Endothelial cell of umbilical vein (primary cell): ENCODE measurements around the gene LNPK. TPM values are rescaled to one million over a fixed set of nuclear protein-coding genes. Genes with fewer than 3 reads are reported as not detected.

ENCODE experiments used
- BruUV-seq: library from RNA; stranded (reverse); fragments of 400-500 nt; replicated peaks from 2 replicates; lab custom pipeline; 2021; lab: Mats Ljungman, UMichigan
- CTCF ChIA-PET: fragments of 300-600, 350-600 bp; sonication (Branson Sonifier 250); formaldehyde crosslinking; loops from one replicate; lab custom pipeline; 2021; ENCODE audit warnings: antibody characterized with exemption, inconsistent platforms; lab: Charles Lee
- POLR2A ChIA-PET: fragments of 300-600, 350-600 bp; sonication (Branson Sonifier 250); formaldehyde crosslinking; loops from one replicate; lab custom pipeline; 2021; ENCODE audit warnings: antibody characterized with exemption, inconsistent platforms; lab: Charles Lee
- DNase-seq: peaks from one replicate; pipeline ENCODE4 v3.0.0-alpha.2; 2011; ENCODE audit warnings: low read depth, low spot score
- FAIRE-seq: peaks from 2 replicates; lab custom pipeline; 2011; peaks lifted over from hg19 to GRCh38; lab: Jason Lieb, UNC
- H2AFZ ChIP-seq: 2 replicates; pipeline ENCODE4 v1.6.0; 2012; ENCODE audit warnings: low read depth, low read length, control low read depth, inconsistent platforms
- H3K27ac ChIP-seq: 2 replicates; pipeline ENCODE4 v1.5.1; 2011; ENCODE audit warnings: low read depth, mild to moderate bottlenecking, control low read depth, low read length, moderate library complexity; ENCODE audit not compliant: insufficient read depth
- H3K27me3 ChIP-seq, 2 experiments: 2 replicates each; pipeline versions ENCODE4 v1.6.0 to v1.6.1; 2011; ENCODE audit warnings: low read length in 2 of 2, mixed read lengths in 1 of 2; ENCODE audit not compliant: control insufficient read depth in 2 of 2, insufficient read depth in 2 of 2
- H3K36me3 ChIP-seq, 2 experiments: 2 replicates in 1 of 2; 3 replicates in 1 of 2; pipeline ENCODE4 v1.5.1; 2011; ENCODE audit warnings: low read length in 2 of 2, mild to moderate bottlenecking in 1 of 2, moderate library complexity in 1 of 2; ENCODE audit not compliant: control insufficient read depth in 2 of 2, insufficient read depth in 2 of 2; ENCODE audit errors: extremely low read depth in 1 of 2
- H3K4me1 ChIP-seq: 3 replicates; pipeline ENCODE4 v1.5.1; 2011; ENCODE audit warnings: mild to moderate bottlenecking, low read length; ENCODE audit not compliant: control insufficient read depth, insufficient read depth; ENCODE audit errors: extremely low read depth
- H3K4me2 ChIP-seq: 2 replicates; pipeline ENCODE4 v1.6.1; 2011; ENCODE audit warnings: low read length, control low read depth, mixed read lengths; ENCODE audit not compliant: insufficient read depth
- H3K4me3 ChIP-seq, 3 experiments: fragments of 200-600 bp in 1 of 3; sonication (generic), shearing (Covaris generic) in 1 of 3; replicated peaks in 1 of 3; 2 replicates each; pipeline ENCODE4 v1.5.1; 2011 to 2016; ENCODE audit warnings: control low read depth in 3 of 3, low read length in 3 of 3, mild to moderate bottlenecking in 2 of 3, inconsistent platforms in 1 of 3, low read depth in 1 of 3, moderate library complexity in 1 of 3; ENCODE audit not compliant: insufficient read depth in 1 of 3
- H3K79me2 ChIP-seq: 2 replicates; pipeline ENCODE4 v1.6.0; 2012; ENCODE audit warnings: low read length, inconsistent platforms; ENCODE audit not compliant: control insufficient read depth, insufficient read depth
- H3K9ac ChIP-seq: replicated peaks from 2 replicates; pipeline ENCODE3; 2011; ENCODE audit warnings: low read length, control low read depth; ENCODE audit not compliant: insufficient read depth; ENCODE audit errors: extremely low read depth
- H3K9me1 ChIP-seq: replicated peaks from 3 replicates; pipeline ENCODE4 v1.6.0; 2011; ENCODE audit warnings: mild to moderate bottlenecking, low read length; ENCODE audit not compliant: control insufficient read depth, insufficient read depth; ENCODE audit errors: extremely low read depth
- H3K9me3 ChIP-seq: replicated peaks from 2 replicates; pipeline ENCODE4 v1.5.1; 2012; ENCODE audit warnings: low read length, inconsistent platforms; ENCODE audit not compliant: control insufficient read depth, insufficient read depth
- H4K20me1 ChIP-seq: replicated peaks from 2 replicates; pipeline ENCODE3; 2011; ENCODE audit warnings: mild to moderate bottlenecking, low read length; ENCODE audit not compliant: control insufficient read depth, insufficient read depth; ENCODE audit errors: extremely low read depth
- EZH2 ChIP-seq: IDR thresholded peaks from 2 replicates; pipeline ENCODE4 v1.6.1; 2012; ENCODE audit warnings: borderline replicate concordance, low read depth, mild to moderate bottlenecking, moderate library complexity, low read length, inconsistent platforms; ENCODE audit not compliant: severe bottlenecking
- FOS ChIP-seq: IDR thresholded peaks from 2 replicates; pipeline ENCODE4 v1.6.1; 2011; ENCODE audit warnings: mild to moderate bottlenecking, low read length, moderate library complexity, borderline replicate concordance; ENCODE audit not compliant: insufficient read depth
- GATA2 ChIP-seq: IDR thresholded peaks from 2 replicates; pipeline ENCODE4 v1.7.0; 2011; ENCODE audit warnings: low read depth, mild to moderate bottlenecking, moderate library complexity, mixed read lengths, low read length; ENCODE audit not compliant: insufficient read length, insufficient read depth
- JUN ChIP-seq: IDR thresholded peaks from 2 replicates; pipeline ENCODE4 v1.6.1; 2011; ENCODE audit warnings: borderline replicate concordance, low read depth; ENCODE audit not compliant: insufficient read length, insufficient read depth
- MYC ChIP-seq: IDR thresholded peaks from one replicate; pipeline ENCODE4 v1.6.1; 2011; ENCODE audit warnings: mild to moderate bottlenecking, low read depth, low read length
- POLR2A ChIP-seq: IDR thresholded peaks from 2 replicates; pipeline ENCODE4 v1.6.1; 2012; ENCODE audit warnings: low read depth, mild to moderate bottlenecking, control low read depth, low read length
- POLR2AphosphoS5 ChIP-seq: IDR thresholded peaks from 2 replicates; pipeline ENCODE4 v1.6.1; 2012; ENCODE audit warnings: low read depth, mild to moderate bottlenecking, control low read depth, low read length, moderate library complexity; ENCODE audit not compliant: insufficient read depth
- dilution Hi-C: fragments of 300-500 bp; cut with MboI; formaldehyde crosslinking; loops from one replicate; pipeline ENCODE4 v1.15.0; 2019; ENCODE audit warnings: low sequenced_read_pairs; ENCODE audit not compliant: extremely low pct_ligation_motif_present
- intact Hi-C: fragments of 100-400 bp; cut with micrococcal nuclease; formaldehyde crosslinking; loops from one replicate; pipeline ENCODE4 v1.10.0; 2022
- polyA plus RNA-seq, 4 experiments: library from polyadenylated mRNA; depleted of rRNA in 3 of 4; stranded (reverse) in 3 of 4; unstranded in 1 of 4; fragments of >200 nt; gene quantifications; 2 replicates each; pipeline versions ENCODE4 v1.2.1 to v1.2.3, GENCODE V29; 2011 to 2012; ENCODE audit warnings: missing spikeins in 1 of 4
- total RNA-seq: library from RNA; stranded (reverse); gene quantifications from 2 replicates; pipeline ENCODE4 v1.2.3, GENCODE V29; 2021
- TF ChIP-seq, protein P1 (sequence below), 2 donors: IDR thresholded peaks; 1 replicate in 1 of 2; 2 replicates in 1 of 2; pipeline ENCODE4 v1.5.1; 2011; ENCODE audit warnings: low read length in 2 of 2, mild to moderate bottlenecking in 2 of 2, moderate library complexity in 2 of 2, control low read depth in 1 of 2, inconsistent platforms in 1 of 2, low read depth in 1 of 2; ENCODE audit not compliant: insufficient read depth in 1 of 2; ENCODE audit errors: extremely low read depth in 1 of 2
- TF ChIP-seq, protein P2 (sequence below): IDR thresholded peaks from 2 replicates; pipeline ENCODE4 v1.6.1; 2011; ENCODE audit not compliant: insufficient read depth, insufficient read length

Gene LNPK
- total and polyA plus RNA-seq, 2 donors (not counting 3 experiments of a cell fraction or from before 2014, with no cell fraction given), result 2.4 to 11.2 TPM

- Histone ChIP-seq H3K9me3 (no peaks in the 10 kb centered on the region), H3K79me2 (no peaks in the 10 kb centered on the region), H3K4me3 (no peak overlapping the region), H3K36me3 (no peaks in the 10 kb centered on the region), H3K4me2 (no peak overlapping the region), H3K4me1 (no peaks in the 10 kb centered on the region), H3K9ac (no peak overlapping the region), H2AFZ (no peak overlapping the region), H3K9me1 (no peaks in the 10 kb centered on the region), H4K20me1 (no peaks in the 10 kb centered on the region), H3K27ac (no peak overlapping the region), H3K27me3 (peaks cover 6 to 9% of the 10 kb centered on the region in 2 experiments)
- CTCF ChIA-PET, result interaction anchor here (1.3 kb wide), 1 partner anchor 13 kb away, joined by 3 read pairs; no protein-coding TSS in a partner anchor
- POLR2A ChIA-PET, result no interaction called here
- dilution Hi-C loops (no loop called here), intact Hi-C loops (no loop called here)
- FAIRE-seq, result no peak
- TF ChIP-seq JUN (no peak), POLR2A (no peak), FOS (no peak), EZH2 (no peak), POLR2AphosphoS5 (no peak)
- no peak for DNase-seq
- no TSS peak for BruUV-seq
These were observed 25.7 kb upstream of the LNPK start for GRCh38 chr2:176027806-176028205.

DNA sequence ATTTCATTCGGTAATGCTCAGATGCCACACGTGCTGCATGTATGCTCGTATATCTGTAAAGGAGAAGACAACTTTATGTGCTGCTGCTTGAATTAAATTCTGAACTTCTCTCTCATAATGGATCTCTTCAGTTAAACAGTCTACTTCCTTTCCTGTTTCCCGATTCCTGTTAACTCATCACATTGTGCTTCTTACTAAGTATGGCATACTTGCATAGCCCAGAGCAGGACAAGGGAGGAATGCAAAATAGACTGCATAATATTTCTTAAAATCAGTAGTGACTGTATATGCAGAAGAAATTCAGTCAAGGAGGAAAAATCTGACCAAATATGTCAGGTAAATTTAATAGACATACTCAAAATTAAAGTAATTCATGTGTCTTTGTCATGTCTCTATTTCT is 23.9 kb upstream of the LNPK start:
- no peak for TF ChIP-seq GATA2
- no peak for TF ChIP-seq MYC
- TF ChIP-seq, protein P1, sequence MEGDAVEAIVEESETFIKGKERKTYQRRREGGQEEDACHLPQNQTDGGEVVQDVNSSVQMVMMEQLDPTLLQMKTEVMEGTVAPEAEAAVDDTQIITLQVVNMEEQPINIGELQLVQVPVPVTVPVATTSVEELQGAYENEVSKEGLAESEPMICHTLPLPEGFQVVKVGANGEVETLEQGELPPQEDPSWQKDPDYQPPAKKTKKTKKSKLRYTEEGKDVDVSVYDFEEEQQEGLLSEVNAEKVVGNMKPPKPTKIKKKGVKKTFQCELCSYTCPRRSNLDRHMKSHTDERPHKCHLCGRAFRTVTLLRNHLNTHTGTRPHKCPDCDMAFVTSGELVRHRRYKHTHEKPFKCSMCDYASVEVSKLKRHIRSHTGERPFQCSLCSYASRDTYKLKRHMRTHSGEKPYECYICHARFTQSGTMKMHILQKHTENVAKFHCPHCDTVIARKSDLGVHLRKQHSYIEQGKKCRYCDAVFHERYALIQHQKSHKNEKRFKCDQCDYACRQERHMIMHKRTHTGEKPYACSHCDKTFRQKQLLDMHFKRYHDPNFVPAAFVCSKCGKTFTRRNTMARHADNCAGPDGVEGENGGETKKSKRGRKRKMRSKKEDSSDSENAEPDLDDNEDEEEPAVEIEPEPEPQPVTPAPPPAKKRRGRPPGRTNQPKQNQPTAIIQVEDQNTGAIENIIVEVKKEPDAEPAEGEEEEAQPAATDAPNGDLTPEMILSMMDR (IDR thresholded peaks at IDR 0.05; ENCODE audit: extremely low read depth in 1 of 2, insufficient read depth in 1 of 2, low read depth in 1 of 2, low read length in 2 of 2), result no peak
- no peak for TF ChIP-seq POLR2AphosphoS5
- TF ChIP-seq, protein P2, sequence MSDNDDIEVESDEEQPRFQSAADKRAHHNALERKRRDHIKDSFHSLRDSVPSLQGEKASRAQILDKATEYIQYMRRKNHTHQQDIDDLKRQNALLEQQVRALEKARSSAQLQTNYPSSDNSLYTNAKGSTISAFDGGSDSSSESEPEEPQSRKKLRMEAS, result no peak
- TF ChIP-seq EZH2, result no peak
- TF ChIP-seq FOS, result no peak
- TF ChIP-seq POLR2A, result no peak
- TF ChIP-seq JUN, result no peak
- dilution Hi-C loops, result no loop called here
- FAIRE-seq, result no peak

More for the DNA sequence above, 23.9 kb upstream of the LNPK start:
- Histone ChIP-seq H3K9me3 (no peaks in the 10 kb centered on the region), H3K9ac (no peak overlapping the region), H3K27ac (no peak overlapping the region), H3K79me2 (no peaks in the 10 kb centered on the region), H2AFZ (no peak overlapping the region), H3K4me1 (no peaks in the 10 kb centered on the region), H3K27me3 (peaks cover 6 to 9% of the 10 kb centered on the region in 2 experiments), H3K9me1 (no peaks in the 10 kb centered on the region), H4K20me1 (no peaks in the 10 kb centered on the region), H3K4me2 (no peak overlapping the region), H3K36me3 (no peaks in the 10 kb centered on the region), H3K4me3 (no peak overlapping the region)
- ChIA-PET POLR2A (no interaction called here), CTCF (no interaction called here)
- intact Hi-C loops, result no loop called here
- BruUV-seq, result no TSS peak
- no peak for DNase-seq
